GM20431 (cell line): ENCODE data around the gene SPINK13.
"Not testable (repeated sequence)": the region's sequence is repeated elsewhere in the genome, so short reads cannot be mapped to it uniquely, and the experiment has no call there.

Experiments
- in situ Hi-C: fragments of 300-500 bp; cut with MseI, MboI; formaldehyde crosslinking; loops from one replicate; pipeline ENCODE4 v1.15.0; 2020; ENCODE audit warnings: low sequenced_read_pairs; ENCODE audit not compliant: unreplicated experiment

SPINK13 gene

GRCh38 chr5:148309746-148310145, 41.2 kb downstream of the SPINK13 start:
- in situ Hi-C loops, result no loop called here

GRCh38 chr5:148311484-148311883, 42.9 kb downstream of the SPINK13 start:
- in situ Hi-C loops, result no loop called here

- in situ Hi-C loops, result no loop called here
These were observed 43.6 kb downstream of the SPINK13 start, which contains the start of gene SPINK7 for GRCh38 chr5:148312153-148312552. Gene SPINK7 (plus strand): TSS chr5:148312423. CDS start chr5:148312484, 61 bp downstream.

- in situ Hi-C loops, result no loop called here
These were observed 45.6 kb downstream of the SPINK13 start for GRCh38 chr5:148314187-148314586.

DNA sequence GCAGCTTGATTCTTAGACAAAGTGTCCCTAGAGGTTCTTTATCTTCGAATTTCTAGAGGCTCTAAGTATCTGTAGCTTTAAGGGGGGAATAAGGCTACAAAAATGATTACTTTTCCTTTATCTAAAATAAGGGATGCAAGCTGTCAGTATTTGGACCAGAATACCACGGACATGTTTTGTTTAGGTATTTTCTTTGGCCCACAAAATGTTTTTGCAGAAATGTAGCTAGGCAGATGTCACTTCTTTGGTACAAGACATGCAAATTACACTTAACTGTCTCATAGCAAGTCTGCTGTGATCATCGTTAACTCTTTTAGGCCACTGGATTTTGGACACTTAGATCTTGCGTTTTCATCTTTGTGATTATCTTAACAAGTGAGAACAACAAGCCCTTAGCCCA, 46.1 kb downstream of the SPINK13 start:
- in situ Hi-C loops, result no loop called here

DNA sequence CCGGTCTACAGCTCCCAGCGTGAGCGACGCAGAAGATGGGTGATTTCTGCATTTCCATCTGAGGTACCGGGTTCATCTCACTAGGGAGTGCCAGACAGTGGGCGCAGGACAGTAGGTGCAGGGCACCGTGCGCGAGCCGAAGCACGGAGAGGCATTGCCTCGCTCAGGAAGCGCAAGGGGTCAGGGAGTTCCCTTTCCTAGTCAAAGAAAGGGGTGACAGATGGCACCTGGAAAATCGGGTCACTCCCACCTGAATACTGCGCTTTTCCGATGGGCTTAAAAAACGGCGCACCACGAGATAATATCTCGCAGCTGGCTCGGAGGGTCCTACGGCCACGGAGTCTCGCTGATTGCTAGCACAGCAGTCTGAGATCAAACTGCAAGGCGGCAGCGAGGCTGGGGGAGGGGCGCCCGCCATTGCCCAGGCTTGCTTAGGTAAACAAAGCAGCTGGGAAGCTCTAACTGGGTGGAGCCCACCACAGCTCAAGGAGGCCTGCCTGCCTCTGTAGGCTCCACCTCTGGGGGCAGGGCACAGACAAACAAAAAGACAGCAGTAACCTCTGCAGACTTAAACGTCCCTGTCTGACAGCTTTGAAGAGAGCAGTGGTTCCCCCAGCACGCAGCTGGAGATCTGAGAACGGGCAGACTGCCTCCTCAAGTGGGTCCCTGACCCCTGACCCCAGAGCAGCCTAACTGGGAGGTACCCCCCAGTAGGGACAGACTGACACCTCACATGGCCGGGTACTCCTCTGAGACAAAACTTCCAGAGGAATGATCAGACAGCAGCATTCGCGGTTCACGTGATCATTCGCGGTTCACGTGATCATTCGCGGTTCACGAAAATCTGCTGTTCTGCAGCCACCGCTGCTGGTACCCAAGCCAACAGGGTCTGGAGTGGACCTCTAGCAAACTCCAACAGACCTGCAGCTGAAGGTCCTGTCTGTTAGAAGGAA, 51.7 kb downstream of the SPINK13 start:
- in situ Hi-C loops, result not testable (repeated sequence)

DNA sequence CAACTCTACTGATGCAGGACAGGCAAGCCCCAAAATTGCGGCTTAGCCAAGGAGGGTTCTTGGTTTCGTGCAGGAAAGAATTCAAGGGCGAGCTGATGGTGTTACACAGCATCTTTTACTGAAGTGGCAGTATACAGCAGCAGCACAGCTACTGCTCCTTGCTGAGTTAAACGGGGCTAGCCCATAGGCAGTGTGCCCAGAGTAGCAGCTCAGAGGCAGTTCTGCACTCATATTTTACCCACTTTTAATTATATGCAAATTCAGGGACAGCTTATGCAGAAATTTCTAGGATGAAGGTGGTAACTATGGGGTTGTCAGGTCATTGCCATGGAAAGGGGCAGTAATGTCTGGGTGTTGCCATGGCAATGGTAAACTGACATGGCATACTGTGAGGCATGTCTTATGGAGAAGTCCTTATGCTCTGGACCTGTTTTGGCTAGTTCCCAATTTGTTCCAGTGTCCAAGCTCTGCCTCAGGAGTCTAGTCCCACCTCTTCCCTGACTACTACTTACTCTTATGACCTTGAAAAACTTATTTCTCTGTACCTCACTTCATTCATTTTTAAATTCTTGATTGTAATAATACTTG, 64.8 kb downstream of the SPINK13 start:
- in situ Hi-C loops, result no loop called here

GRCh38 chr5:148335259-148335658, 66.7 kb downstream of the SPINK13 start, which contains the start of gene SPINK9:
Gene SPINK9 (plus strand): TSS chr5:148335559. CDS start chr5:148335614, 55 bp downstream.
- in situ Hi-C loops, result no loop called here
